Left forelimb (tissue), 1 donor: Measurements from ENCODE around the gene TACR2.
A peak's percentile ranks its signal among the peaks of the same experiment; 100 is the strongest.

Experiments used
- DNase-seq: peaks from one replicate; pipeline ENCODE4 v3.0.0-alpha.2; 2018; ENCODE audit warnings: low spot score

The TACR2 gene

GRCh38 chr10:69419096-69419743 is 2.5 kb upstream of the TACR2 start:
- DNase-seq = no peak

GRCh38 chr10:69418052-69418752 is 1.5 kb upstream of the TACR2 start:
- DNase-seq = no peak

DNA sequence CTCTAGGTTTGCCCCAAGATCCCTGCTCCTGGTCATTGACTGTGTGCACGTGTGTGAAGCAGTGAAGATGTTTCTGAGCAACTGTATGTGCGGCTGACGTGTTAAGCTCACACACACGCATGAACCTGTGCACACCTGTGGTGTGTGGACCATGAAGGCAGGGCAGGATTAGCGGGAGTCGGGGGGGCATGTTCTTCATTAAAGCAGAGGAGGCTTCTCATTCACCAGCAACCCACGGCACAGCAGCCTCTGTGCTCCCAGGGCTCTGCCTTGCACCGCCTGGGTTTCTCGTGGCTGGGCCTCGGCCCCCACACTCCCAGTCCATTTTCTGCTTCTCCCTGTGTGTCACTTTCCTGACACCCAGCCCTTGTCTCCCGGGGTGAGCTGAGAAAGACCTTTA is 824 bp upstream of the TACR2 start:
- no peak for DNase-seq

- DNase-seq = no peak
These were observed 767 bp downstream of the TACR2 start for GRCh38 chr10:69415951-69416350.

DNA sequence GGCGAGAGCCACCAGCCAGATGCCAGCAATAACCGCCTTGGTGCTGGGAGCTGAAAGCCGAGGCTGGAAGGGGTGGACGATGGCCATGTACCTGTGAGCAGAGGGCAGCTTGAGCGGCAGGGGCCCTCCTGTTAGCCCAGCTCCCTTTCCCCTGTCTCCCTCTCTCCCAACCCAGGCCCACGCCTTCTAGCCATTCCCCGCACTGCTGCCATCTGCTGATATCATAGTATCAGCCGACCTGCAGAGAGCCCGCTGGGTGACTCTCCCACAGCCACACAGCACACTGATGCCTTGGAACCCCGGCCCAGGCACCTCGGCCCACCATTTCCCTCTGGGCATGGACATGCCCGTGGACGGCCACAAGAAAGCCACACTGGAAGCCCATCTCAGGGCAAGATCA is 1.7 kb downstream of the TACR2 start:
- DNase-seq = no peak

- no peak for DNase-seq
These were observed 2.4 kb downstream of the TACR2 start for GRCh38 chr10:69414036-69415018.

DNA sequence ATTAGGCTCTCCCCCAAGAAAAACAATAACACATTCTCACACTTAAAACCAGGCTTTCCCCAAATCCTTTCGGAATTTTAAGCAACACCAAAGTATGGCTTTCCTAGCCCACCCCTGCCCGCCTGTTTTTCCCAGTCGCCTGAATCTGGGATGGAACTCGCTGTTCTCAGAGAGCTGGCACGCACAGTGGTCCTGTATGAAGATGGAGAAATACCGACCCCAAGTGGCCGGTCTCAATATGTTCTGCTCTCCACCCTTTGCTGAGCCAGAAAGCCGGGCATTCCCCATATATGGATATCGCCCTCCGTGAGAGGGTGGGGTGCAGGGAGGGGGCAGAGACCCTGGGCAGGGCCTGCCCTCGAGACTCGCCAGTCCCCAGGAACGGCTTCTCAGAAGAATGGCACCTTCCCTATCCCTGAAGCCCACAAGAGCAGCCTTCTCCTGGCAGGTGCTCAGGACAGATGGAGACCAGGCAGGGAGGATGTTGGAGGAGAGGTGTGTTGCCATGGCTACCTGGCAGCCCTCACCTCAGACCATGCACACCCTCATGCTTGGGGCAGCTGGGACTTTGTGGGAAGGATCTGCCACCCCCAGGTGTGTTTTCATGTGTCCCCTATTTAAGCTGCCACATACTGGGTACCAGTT is 3.4 kb downstream of the TACR2 start:
- DNase-seq = no peak

- DNase-seq = no peak
These were observed 4.4 kb downstream of the TACR2 start for GRCh38 chr10:69412232-69412790.

DNA sequence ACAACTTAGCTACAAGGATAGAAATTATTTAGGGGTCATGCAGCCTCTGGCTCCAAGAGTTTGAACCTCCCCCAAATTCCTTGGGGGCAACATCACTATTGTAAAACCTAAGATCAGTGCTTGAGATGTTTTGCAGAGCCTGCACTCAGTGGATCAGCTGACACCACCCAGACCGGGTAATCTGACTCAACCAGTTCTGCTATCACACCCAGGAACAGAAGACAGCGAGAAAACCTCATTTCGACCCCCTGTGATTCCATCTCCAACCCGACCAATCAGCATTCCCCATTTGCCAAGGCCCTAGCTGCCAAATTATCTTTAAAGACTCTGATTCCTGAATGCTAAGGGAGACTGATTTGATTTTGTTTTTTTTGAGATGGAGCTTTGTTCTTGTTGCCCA is 5.2 kb downstream of the TACR2 start:
- no peak for DNase-seq

- DNase-seq = no peak
These were observed 6.2 kb downstream of the TACR2 start for GRCh38 chr10:69410487-69410886.

GRCh38 chr10:69409968-69410367 is 6.8 kb downstream of the TACR2 start:
- DNase-seq = no peak

DNA sequence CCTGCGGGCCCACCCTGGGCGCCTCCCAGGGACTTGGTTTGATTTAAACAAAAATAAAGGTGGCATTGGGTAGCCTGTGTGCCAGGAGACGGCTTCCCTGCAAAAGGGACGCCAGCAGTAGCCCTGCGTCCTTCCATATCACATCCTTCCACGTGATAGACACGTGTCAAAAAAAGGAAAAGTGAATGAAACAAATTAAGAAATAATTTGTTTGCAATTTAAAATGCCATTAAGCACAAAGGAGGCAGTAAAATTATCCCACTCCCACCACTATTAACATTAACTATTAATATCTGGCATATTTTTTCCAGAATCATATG is 7.6 kb downstream of the TACR2 start:
- no peak for DNase-seq

DNA sequence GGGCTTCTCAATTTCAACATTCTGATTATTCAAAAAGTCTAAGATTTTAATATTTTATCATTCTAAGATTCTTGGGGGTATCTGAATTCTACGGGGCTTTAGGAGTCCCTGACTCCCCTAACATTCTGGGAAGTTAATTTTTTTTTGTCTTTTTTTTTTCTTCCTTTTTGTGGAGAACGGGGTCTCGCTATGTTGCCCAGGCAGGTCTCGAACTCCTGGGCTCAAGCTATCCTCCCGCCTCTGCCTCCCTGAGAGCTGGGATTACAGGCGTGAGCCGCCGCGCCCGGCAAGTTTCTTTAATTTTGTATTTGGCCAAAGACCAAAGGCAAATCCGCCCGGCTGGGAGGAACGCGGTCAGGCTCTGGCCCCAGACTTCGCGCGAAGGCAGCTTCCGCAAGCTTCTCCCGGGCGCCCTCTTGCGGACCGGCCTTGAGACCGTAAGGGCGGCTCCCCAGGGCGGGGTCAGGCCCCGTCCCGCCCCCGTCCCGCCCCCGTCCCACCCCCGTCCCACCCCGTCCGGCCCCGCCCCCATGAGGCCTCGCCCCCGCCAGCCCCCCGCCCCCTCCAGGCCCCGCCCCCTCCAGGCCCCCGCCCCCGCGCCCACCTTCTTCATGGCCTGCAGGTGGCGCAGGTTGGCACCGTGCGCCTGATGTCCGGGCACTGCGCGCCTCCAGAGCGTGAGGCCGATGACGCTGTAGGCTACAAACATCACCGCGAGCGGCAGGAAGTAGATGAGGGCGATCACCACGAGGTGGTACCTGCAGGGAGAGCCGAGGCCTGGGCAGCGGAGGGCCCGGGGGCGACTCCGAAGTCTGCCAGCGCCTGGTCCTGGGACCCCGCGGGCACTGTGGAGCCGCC is 8.2 kb downstream of the TACR2 start:
- peak; percentile 93 for DNase-seq

- no peak for DNase-seq
These were observed 9.0 kb downstream of the TACR2 start for GRCh38 chr10:69407621-69408301.

- DNase-seq = no peak
These were observed 9.7 kb downstream of the TACR2 start for GRCh38 chr10:69406816-69407580.

DNA sequence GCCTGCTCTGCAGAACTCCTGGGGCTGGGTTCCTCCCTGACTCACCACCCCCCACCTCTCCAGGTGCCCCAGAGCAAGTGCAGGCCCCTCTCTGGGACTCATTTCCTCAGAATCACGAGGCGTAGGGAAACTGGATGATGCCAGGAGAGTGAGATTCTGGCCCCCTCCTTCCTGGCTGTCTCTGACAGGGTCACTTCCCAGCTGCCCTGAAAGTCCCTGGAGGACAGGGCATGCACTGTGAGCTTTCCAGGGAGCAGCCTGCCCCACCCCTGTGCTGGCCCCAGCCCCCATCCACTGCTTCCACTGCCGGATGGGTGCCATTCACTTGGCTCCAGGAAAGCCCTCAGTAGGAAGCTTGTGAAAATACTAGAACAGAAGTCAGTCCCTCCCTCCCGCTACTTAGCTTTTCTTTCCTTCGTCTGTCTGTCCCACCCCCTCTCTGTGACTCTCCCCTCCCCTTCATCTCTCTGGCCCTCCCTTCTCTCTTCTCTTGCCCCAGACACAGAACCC is 10.4 kb downstream of the TACR2 start:
- DNase-seq = no peak

DNA sequence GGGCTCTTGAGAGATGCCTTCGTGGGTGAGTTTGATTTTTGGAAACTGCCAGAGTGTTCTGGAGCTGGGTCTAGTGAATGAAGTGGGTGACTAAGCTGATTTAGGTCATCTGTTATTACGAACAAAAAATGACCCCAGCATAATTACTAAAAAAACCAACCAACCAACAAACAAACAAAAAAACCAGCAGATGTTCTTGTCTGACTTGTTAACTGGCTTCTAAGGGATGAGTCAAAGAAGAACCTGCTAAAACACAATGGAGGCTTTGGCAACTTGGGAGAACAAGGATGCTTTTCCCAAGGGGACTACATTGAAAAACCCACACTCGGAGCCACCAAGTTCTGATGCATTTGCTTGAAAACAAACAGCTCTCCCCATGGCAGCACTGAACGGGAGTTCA is 11.5 kb downstream of the TACR2 start:
- no peak for DNase-seq

- no peak for DNase-seq
These were observed 11.9 kb downstream of the TACR2 start for GRCh38 chr10:69404786-69405185.

GRCh38 chr10:69403519-69403918 is 13.2 kb downstream of the TACR2 start:
- DNase-seq = no peak

DNA sequence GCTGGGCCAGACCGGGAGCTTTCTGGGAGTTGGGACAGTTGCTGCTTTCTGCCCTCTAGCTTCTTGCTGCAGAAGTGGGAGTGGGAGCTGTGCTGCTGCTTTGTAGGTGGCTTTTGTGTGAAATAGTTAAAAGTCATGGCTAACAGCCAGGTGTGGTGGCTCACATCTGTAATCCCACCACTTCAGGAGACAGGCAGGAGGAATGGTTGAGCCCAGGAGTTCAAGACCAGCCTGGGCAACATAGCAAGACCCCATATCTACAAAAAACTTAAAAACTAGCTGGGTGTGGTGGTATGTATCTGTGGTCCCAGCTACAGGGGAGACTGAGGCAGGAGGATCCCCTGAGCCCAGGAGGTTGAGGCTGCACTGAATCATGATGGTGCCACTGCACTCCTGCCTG is 13.7 kb downstream of the TACR2 start:
- no peak for DNase-seq
